Measurements from ENCODE around the gene RGP1. TPM values are rescaled to one million over a fixed set of nuclear protein-coding genes. Genes with fewer than 3 reads are reported as not detected.
A peak's percentile ranks its signal among the peaks of the same experiment; 100 is the strongest.

The RGP1 gene
- total RNA-seq, 1 donor from 2014 or later = 11.2 TPM

DNA sequence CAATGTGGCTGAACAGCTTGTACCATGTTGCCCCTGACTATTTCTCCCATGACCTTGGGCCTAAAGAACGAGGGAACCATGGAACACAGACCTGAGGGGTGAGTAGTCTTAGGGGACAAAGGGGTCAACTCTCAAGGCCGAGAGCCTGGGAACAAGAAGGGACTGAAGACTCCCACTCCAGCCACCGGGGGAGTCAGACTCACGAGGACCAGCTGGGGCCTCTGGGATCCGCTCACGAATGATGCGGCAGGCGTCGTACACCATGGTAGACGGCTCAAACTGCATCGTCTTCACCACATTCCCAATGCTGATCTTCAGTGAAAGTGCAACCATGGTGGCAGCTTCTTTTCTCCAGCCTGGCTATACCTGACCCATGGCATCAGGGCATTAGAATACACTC is 23.7 kb upstream of the RGP1 start:
- no peak overlapping the region for H3K9ac ChIP-seq
- H3K79me2 ChIP-seq (ENCODE audit: low read depth) = peaks cover 48% of the 10 kb centered on the region
- no peaks in the 10 kb centered on the region for H3K36me3 ChIP-seq
- no peak overlapping the region for H3K4me3 Mint-ChIP-seq
- H3K27me3 Mint-ChIP-seq (ENCODE audit: insufficient read depth, low read depth) = peaks cover 2% of the 10 kb centered on the region
- TF ChIP-seq EZH2 (IDR thresholded peaks at IDR 0.05) (no peak), EZH2phosphoT487 (IDR thresholded peaks at IDR 0.05) (no peak)
- TF ChIP-seq, protein P1, sequence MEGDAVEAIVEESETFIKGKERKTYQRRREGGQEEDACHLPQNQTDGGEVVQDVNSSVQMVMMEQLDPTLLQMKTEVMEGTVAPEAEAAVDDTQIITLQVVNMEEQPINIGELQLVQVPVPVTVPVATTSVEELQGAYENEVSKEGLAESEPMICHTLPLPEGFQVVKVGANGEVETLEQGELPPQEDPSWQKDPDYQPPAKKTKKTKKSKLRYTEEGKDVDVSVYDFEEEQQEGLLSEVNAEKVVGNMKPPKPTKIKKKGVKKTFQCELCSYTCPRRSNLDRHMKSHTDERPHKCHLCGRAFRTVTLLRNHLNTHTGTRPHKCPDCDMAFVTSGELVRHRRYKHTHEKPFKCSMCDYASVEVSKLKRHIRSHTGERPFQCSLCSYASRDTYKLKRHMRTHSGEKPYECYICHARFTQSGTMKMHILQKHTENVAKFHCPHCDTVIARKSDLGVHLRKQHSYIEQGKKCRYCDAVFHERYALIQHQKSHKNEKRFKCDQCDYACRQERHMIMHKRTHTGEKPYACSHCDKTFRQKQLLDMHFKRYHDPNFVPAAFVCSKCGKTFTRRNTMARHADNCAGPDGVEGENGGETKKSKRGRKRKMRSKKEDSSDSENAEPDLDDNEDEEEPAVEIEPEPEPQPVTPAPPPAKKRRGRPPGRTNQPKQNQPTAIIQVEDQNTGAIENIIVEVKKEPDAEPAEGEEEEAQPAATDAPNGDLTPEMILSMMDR (IDR thresholded peaks at IDR 0.05) = no peak
- no peaks in the 10 kb centered on the region for H3K9me3 Mint-ChIP-seq
- peaks cover 3% of the 10 kb centered on the region for H3K4me1 Mint-ChIP-seq
- no peaks in the 10 kb centered on the region for H3K9me3 ChIP-seq (ENCODE audit: low read depth)
- no peak overlapping the region for H2AFZ ChIP-seq (replicated peaks)
- no peak overlapping the region for H3K4me3 ChIP-seq
- peaks cover 6% of the 10 kb centered on the region for H4K20me1 ChIP-seq (ENCODE audit: low read depth)
- peaks cover 40% of the 10 kb centered on the region for H3K4me1 ChIP-seq
- DNase-seq (ENCODE audit: low spot score) = no peak
- H3K4me2 ChIP-seq = no peak overlapping the region
- H3F3A ChIP-seq (ENCODE audit: low read depth) = peaks cover 14% of the 10 kb centered on the region
- H3K27ac ChIP-seq = no peak overlapping the region
- no peaks in the 10 kb centered on the region for H3K27me3 ChIP-seq
- peaks cover 26% of the 10 kb centered on the region for H3K36me3 Mint-ChIP-seq
- H3K27ac Mint-ChIP-seq = no peak overlapping the region

DNA sequence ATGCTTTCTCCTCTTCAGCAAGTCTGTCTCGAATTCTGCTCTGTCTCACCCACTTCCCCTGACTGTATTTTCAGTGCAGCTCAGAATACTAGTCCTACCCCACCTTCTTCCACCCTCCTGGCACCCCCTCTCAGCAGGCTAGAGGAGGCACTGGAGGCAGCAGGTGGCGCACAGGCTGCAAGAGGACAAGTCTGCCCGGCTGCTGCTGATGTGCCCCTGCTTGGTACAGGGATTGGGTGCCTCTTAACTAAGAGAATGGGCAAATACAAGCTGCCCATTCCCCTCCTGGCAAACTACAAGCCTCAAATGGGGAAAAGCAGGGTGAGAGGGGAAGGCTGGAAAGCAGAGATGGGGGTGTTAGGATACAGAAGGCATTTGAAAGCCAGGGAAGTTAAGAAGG is 22.2 kb upstream of the RGP1 start:
- Histone ChIP-seq H2AFZ (replicated peaks) (no peak overlapping the region), H3K27me3 (no peaks in the 10 kb centered on the region), H3K27ac (peak overlapping the region; percentile 43), H4K20me1 (ENCODE audit: low read depth) (peaks cover 15% of the 10 kb centered on the region), H3K4me1 (peaks cover 49% of the 10 kb centered on the region), H3K9me3 (ENCODE audit: low read depth) (no peaks in the 10 kb centered on the region), H3F3A (ENCODE audit: low read depth) (peaks cover 30% of the 10 kb centered on the region), H3K4me2 (peak overlapping the region; percentile 80), H3K36me3 (no peaks in the 10 kb centered on the region), H3K9ac (no peak overlapping the region), H3K79me2 (ENCODE audit: low read depth) (peaks cover 62% of the 10 kb centered on the region), H3K4me3 (no peak overlapping the region)
- no peak for DNase-seq (ENCODE audit: low spot score)
- H3K27me3 Mint-ChIP-seq (ENCODE audit: insufficient read depth, low read depth) = peaks cover 4% of the 10 kb centered on the region
- H3K36me3 Mint-ChIP-seq = peaks cover 22% of the 10 kb centered on the region
- TF ChIP-seq, protein P1 (IDR thresholded peaks at IDR 0.05) = no peak
- TF ChIP-seq EZH2phosphoT487 (IDR thresholded peaks at IDR 0.05) = no peak
- no peak for TF ChIP-seq EZH2 (IDR thresholded peaks at IDR 0.05)
- peaks cover 11% of the 10 kb centered on the region for H3K4me1 Mint-ChIP-seq
- H3K9me3 Mint-ChIP-seq = no peaks in the 10 kb centered on the region
- H3K27ac Mint-ChIP-seq = peak overlapping the region; percentile 64
- H3K4me3 Mint-ChIP-seq = no peak overlapping the region

DNA sequence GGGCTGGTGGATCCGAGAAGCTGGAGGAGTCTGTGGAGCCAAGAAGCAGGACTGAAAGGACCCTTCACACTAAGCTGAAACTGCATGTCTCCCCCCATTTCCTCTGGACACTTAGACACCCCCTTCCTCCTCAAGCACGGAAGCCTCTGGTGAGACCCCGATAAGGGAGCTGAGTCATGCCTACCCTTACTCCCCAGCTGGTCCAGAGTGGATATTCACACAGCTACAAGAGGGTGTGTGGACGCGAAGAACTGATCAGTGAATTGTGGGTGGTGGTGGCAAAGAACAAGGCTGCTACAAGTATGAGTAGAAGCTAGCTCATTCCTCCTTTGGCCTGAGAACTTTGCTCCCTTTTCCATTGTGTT is 21.4 kb upstream of the RGP1 start:
- no peaks in the 10 kb centered on the region for H3K9me3 Mint-ChIP-seq
- peak overlapping the region; percentile 35 for H3K4me3 ChIP-seq

More for the DNA sequence above, 21.4 kb upstream of the RGP1 start:
- H3F3A ChIP-seq (ENCODE audit: low read depth) = peaks cover 37% of the 10 kb centered on the region
- peak overlapping the region; percentile 68 for H3K27ac ChIP-seq
- H3K9ac ChIP-seq = no peak overlapping the region
- H4K20me1 ChIP-seq (ENCODE audit: low read depth) = peaks cover 15% of the 10 kb centered on the region
- no peaks in the 10 kb centered on the region for H3K36me3 ChIP-seq
- Mint-ChIP-seq H3K27me3 (ENCODE audit: insufficient read depth, low read depth) (peaks cover 4% of the 10 kb centered on the region), H3K4me1 (peaks cover 11% of the 10 kb centered on the region), H3K27ac (no peak overlapping the region), H3K36me3 (peaks cover 15% of the 10 kb centered on the region), H3K4me3 (no peak overlapping the region)
- TF ChIP-seq, protein P1 (IDR thresholded peaks at IDR 0.05) = no peak
- TF ChIP-seq EZH2 (IDR thresholded peaks at IDR 0.05) (no peak), EZH2phosphoT487 (IDR thresholded peaks at IDR 0.05) (no peak)
- H2AFZ ChIP-seq (replicated peaks) = no peak overlapping the region
- no peaks in the 10 kb centered on the region for H3K9me3 ChIP-seq (ENCODE audit: low read depth)
- peaks cover 62% of the 10 kb centered on the region for H3K79me2 ChIP-seq (ENCODE audit: low read depth)
- no peak for DNase-seq (ENCODE audit: low spot score)
- peak overlapping the region; percentile 80 for H3K4me2 ChIP-seq
- no peaks in the 10 kb centered on the region for H3K27me3 ChIP-seq
- peaks cover 49% of the 10 kb centered on the region for H3K4me1 ChIP-seq

Data from neural progenitor cell (in vitro differentiated cells).